RKO (cell line): Measurements from ENCODE around the gene C2CD4D.
"Not testable (repeated sequence)": the region's sequence is repeated elsewhere in the genome, so short reads cannot be mapped to it uniquely, and the experiment has no call there.

Experiments used
- DNase-seq: peaks from one replicate; pipeline ENCODE4 v3.0.0-alpha.2; 2016; ENCODE audit warnings: low spot score

C2CD4D gene

DNA sequence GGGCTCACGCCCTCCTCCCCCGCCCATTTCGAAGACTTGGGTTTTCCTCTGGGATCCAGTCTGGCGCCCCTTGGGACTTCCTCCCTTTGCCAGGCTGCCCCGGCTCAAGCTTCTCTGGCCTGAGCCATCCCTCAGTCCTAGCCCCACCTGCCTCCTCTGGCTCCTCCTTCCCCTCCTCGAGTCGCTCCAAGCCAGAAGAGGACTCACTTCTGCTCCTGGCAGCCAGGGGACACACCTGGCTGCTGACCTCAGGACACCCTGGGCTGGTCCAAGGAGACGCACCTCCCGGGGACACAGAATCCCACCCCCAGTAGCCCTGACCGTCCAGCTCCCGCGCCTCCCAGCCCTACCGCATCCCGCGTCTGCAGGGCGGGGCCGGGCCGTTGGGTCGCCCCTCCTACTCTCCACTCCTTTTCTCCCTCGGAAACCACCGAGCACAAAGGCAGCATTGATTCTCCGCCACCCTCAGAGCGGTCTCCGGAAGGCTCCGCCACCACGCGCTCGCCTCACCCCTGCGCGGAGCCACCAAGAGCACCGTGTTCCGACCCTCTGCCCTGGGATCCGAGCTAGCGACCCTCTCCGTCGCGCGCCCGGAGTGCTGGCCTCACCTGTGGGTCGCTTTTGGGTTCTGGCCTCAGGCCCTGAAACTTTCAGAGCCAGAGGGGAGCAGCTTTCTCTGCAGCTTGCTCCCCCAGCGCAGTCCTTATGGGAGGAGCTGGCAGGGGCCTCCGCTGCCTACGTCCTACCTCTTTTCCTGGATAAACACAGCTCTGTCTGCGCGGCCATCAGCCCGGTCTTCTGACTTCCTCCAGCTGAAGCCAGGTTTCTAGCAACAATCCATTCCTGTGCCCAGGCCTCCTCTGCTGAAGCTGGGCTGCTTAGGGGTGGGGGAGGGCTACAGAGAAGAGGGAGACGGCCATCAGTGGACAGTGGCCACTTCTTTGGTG is at the start of gene C2CD4D:
TSS of gene C2CD4D (minus strand) at position 364 of the 947 bp plus-strand sequence. CDS start 831 bp downstream, outside the sequence.
- DNase-seq, result no peak

DNA sequence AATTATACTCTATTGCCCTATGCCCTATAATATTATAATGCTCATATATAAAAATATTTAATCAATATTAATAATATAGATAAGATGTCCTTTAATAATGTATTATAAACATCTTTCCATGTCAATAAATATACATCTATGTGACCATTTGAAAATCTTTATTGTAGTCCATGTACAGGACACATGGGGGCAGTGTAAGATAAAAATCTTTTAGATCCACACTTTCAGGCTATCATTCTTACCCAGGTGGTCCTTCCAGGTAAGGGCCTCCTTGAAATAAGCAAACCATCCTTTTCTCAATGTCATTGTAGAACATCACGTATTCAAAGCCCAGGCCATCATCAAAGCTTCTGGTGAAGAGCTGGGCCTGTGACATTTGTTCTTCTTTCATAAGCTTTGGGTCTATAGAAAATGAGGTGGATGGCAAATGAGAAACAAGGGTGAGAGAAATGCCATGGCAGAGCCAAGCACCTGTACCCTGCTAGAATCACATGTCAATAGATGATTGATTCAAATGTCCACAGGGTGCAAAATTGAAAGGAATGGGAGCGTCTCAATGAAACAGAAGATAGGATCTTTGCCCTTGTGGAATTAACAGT is 49.5 kb upstream of the C2CD4D start:
- no peak for DNase-seq

DNA sequence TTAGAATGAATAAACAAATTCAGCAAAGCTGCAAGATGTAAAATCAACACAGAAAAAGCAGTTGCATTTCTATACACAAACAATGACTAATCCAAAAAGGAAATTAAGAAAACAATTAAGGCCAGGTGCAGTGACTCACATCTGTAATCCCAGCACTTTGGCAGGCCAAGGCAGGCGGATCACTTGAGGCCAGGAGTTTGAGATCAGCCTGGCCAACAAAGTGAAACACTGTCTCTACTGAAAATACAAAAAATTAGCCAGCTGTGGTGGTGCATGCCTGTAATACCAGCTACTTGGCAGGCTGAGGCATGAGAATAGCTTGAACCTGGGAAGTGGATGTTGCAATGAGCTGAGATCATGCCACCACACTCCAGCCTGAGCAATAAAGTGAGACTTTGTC is 47.4 kb upstream of the C2CD4D start:
- DNase-seq, result no peak

DNA sequence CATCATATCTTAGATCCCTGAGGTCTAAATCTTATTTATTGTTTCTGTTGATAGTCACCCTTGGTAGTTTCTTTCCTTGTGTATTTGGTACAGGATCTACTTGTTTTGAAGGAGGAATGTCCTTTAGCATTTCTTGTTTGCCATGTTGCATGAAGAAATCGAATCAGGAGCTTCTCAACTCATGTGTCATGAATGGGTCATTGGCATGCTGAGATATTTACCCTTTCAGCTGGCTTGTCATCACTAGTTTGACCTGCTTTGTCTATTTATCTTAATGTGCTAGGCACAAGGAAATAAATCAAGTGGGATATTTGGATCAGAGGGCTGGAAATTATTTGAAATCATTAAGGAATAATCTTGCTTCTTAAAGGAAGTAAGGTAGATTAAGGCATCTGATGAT is 45.9 kb upstream of the C2CD4D start:
- no peak for DNase-seq

DNA sequence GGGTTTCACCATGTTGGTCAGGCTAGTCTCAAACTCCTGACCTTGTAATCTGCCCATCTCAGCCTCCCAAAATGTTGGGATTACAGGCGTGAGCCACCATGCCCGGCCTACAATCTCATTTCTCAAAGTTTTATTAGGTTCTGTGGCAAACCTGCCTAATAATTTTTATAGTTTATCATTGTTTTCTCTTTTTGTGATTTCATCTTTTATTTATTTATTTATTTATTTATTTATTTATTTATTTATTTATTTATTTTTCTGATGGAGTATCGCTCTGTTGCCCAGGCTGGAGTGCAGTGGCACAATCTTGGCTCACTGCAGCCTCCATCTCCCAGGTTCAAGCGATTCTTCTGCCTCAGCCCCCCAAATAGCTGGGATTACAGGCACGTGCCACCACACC is 45.3 kb upstream of the C2CD4D start:
- DNase-seq, result not testable (repeated sequence)

DNA sequence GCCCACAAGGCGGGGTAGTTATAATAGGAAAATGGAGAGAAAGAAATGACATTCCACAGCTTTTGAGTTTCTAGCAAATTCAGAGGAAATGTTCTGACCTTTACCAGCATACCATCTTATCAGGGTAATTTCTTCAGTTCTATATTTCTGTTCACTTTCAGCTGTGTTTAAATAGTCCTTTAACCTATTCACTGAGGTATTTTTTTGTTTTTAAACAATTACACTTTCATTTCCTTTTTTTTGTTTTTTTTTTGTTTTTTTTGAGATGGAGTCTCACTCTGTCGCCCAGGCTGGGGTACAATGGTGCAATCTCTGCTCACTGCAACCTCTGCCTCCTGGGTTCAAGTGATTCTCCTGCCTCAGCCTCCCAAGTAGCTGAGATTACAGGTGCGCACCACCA is 44.8 kb upstream of the C2CD4D start:
- DNase-seq, result not testable (repeated sequence)

DNA sequence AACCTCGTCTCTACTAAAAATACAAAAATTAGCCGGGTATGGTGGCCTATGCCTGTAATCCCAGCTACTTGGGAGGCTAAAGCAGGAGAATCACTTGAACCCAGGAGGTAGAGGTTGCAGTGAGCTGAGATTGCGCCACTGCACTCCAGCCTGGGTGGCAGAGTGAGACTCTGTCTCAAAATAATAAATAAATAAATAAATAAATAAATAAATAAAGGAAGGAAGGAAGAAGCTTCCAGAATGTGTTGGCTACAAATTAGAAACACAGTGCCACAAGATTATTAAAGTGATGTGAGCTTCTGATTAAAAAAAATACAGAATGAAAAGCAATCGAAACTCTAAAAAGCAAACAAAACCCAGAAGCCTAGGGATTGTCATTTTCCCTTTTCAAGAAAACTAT is 44.3 kb upstream of the C2CD4D start:
- DNase-seq, result not testable (repeated sequence)

DNA sequence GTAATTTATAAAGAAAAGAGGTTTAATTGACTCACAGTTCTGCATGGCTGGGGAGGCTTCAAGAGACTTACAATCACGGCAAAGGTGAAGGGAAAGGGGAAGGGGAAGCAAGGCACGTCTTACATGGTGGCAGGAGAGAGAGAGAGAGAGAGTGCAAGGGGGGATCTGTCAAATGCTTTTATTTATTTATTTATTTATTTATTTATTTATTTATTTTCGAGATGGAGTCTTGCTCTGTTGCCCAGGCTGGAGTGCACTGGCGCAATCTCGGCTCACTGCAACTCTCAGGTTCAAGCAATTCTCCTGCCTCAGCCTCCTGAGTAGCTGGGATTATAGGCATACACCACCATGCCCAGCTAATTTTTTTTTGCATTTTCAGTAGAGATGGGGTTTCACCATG is 43.3 kb upstream of the C2CD4D start:
- not testable (repeated sequence) for DNase-seq

DNA sequence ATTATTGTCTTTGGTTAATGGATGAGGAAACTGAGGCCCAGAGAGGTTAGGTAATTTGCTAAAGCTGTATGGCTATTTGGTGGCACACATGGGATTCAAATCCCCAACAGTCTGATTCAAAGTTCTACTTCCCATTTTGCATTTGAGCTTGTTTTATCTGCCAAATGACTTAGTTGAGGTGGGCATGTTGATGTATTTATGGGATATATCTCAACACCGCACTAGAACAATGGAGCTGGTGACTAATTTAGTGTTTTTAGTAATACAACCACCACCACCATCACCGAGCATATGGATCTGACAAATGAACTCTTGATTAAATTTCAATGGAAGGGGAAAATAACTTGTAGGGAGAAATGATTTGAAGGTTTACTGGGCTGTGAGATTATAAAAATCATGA is 42.8 kb upstream of the C2CD4D start:
- no peak for DNase-seq

DNA sequence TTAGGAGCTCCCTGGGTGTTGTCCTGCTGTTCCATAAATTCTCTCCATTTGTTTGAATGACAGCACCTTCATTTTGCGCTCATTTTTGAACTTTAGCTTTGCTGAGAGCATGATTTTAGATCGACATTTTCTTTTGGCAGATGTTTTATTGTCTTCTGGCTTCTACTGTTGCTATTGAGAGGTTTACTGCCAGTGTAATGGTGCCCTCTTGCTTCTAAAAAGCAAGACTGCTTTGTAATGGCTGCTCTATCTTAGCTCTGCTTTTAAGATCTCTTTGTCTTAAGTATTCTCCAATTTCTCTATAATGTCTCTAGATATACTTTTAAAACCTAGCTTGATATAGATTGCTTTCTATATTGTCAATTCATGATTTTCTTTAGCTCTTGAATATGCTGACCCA is 41.9 kb upstream of the C2CD4D start:
- DNase-seq, result no peak

DNA sequence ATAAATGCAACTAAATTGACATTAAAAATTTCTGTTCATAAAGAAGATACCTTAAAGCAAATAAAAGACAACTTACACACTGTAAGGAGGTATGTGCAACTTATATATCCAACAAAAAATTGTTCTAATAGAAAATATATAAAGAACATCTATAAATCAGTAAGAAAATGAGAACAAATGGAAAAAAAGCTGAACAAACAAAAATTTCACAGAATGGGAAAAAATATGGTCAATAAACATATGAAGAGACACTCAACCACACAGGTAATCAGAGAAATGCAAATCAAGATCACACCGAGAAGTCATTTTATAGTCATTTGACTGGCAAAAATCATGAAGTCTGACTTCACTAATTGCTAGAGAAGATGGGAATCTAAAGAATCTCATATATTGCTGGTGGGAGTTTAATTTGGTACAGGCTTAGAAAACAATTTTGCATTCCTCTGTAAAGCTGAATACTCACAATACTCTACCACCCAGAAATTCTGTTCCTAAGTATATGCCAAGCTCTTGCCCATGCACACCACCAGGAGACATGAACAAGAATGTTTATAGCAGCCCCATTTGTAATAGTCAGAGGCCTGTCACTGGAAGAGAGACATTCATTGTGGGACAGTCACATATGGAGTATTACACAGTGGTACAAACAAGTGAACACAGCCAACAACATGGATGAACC is 35.9 kb upstream of the C2CD4D start:
- DNase-seq, result no peak

DNA sequence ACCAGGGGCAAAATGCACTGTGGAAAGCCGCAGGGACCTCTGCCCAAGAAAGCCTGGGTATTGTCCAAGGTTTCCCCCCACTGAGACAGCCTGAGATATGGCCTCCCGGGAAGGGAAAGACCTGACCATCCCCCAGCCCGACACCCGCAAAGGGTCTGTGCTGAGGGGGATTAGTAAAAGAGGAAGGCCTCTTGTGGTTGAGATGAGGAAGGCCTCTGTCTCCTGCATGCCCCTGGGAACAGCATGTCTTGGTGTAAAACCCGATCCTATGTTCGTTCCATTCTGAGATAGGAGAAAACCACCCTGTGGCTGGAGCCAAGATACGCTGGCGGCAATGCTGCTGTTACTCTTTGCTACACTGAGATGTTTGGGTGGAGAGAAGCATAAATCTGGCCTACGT is 33.2 kb upstream of the C2CD4D start:
- not testable (repeated sequence) for DNase-seq

DNA sequence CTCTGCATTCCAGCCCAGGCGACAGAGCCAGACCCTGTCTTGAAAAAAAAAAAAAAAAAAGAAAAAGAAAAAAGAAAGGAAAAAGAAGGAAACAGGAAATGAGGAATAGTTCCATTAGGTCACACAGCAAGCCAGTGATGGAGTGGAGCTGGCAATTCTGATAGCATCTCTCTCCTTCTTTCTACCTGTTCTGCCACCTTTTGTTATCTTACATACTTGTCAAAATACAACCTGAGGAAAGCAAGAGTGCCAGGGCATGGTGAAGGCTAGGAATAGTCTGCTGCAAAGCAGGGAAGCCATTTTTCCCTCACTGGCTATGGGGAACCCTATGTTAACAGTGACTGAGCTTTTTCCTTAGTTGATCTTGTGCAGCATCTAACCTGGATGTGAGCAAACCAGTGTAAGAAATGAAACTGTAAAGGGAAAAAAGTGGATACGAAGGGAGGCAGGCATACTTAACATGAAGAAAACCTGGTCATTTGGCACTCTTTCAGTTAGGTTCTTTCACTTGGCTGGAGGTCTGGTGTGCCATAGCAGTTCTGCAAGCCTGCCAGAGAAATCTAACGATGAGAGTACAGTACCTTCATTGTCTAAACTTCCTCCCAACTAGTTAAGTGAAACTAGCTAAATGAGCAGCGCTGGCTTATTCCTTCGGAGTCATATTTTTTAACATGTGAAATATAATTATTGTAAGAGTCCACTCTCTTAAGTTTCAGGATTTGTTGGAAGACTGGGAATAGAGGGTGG is 31.8 kb upstream of the C2CD4D start:
- DNase-seq, result no peak

DNA sequence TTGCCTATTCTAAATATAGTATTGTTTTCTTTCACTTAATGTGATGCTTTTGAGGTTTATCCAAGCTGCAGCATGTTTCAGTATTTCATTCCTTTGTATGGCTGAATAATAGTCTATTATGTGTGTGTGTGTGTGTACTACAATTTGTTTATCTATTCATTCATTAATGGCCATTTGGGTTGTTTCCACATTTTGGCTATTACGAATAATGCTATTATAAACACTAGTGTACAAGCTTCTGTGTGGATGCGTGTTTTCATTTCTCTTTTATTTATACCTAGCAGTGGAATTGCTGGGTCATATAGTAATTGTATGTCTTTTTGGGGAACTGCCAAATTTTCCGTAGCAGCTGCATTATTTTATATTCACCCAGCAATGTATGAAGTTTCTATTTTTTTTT is 28.9 kb upstream of the C2CD4D start:
- no peak for DNase-seq

DNA sequence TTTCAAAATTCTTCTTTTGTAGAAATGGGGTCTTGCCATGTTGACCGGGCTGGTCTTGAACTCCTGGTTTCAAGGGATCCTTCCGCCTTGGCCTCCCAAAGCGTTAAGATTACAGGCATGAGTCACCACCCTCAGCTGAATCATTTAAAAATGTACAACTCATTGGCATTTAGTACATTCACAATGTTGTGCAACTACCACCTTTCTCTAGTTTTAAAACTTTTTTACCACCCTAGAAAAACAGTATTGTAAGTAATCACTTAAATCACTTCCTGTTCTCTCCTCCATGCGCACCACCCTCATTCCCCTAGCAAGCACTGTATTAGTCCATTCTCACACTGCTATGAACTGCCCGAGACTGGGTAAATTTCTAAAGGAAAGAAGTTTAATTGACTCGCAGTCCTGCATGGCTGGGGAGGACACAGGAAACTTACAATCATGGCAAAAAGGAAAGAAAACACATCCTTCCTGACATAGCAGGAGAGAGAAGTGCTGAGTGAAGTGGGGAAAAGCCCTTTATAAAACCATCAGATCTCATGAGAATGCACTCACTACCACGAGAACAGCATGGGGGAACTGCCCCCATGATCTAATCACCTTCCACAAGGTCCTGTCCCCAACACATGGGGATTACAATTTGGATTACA is 28.3 kb upstream of the C2CD4D start:
- DNase-seq, result peak; percentile 77

DNA sequence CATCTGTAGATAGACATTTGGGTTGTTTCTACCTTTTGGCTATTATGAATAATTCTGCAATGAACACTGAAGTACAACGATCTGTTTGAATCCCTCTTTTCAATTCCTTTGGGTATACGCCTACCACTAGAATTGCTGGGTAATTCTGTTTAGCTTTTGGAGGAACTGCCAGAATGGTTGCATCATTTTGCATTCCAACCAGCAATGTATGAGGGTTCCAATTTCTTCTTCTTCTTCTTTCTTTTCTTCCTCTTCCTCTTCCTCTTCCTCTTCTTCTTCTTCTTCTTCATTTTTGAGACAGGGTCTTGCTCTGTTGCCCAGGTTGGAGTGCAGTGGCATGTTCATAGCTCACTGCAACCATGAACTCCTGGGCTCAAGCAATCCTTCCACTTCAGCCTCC is 27.7 kb upstream of the C2CD4D start:
- no peak for DNase-seq

DNA sequence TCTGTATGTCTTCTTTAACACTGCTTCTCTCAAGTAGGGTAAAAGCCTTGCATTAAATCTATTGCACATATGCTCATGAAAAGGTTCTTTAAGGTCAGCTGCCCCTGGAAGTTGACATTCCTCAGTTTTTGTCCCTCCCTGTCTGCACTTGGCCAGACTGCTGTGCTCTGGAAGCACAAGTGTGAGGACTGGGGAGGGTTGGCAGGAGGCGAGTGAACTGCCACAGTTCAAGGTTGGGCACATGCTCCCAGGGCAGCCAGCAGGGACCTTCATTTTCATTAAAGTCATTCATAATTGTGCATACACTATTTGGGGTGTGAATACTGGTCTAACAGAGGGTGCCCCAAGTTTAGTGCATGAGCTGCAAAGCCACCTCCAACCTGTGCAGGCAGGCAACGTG is 24.8 kb upstream of the C2CD4D start:
- no peak for DNase-seq

DNA sequence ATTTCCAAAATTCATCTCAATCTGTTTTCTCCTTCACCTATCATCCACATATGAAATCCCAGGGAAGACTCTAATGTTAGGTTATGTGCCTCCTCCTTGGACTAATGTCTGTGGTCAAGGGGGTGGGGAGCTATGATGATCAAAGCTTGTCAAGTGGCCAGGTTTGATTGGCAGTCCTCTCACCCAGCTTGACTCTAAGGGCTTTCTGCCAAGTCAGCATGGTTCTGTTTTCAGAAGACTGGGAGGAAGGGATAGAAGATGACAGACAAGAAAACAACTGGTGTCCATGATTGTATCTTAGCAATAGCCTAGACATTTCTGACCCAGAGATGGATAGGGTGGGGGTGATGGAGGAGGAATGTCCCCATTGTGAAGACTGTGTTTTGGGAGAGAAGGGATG is 23.0 kb upstream of the C2CD4D start:
- no peak for DNase-seq

DNA sequence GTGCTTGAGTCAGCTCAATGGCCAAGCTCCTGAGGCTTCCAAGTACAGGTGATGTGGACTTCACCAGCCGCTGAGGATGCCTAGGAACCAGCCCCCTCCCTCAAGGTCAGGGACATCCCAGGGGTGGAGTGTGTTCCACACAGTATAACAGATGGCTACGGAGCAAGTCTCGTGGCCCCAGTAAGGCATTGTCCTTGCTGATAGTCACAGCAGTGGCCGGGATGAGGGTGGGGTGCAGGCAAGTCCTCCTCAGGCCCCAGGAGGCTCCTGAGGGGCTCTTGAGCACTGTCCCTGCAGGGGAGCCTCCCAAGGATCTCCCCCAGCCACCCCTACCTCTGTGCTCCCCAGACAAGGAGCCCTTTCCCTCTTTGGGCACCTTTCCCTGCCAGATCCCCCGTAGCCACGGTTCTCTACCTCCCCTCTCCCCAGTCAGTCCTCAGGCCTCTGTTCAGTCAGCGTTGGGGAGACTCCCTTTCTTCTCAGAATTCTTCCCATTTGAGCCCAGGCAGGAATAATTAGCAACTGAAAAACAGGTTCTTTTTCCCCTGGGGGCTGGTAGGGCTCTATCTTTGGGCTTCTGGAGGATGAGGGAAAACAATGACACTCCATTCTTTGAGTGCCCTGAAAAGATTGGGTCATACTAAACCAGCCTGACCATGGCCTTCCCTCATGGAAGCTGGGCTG is 21.0 kb upstream of the C2CD4D start:
- no peak for DNase-seq

DNA sequence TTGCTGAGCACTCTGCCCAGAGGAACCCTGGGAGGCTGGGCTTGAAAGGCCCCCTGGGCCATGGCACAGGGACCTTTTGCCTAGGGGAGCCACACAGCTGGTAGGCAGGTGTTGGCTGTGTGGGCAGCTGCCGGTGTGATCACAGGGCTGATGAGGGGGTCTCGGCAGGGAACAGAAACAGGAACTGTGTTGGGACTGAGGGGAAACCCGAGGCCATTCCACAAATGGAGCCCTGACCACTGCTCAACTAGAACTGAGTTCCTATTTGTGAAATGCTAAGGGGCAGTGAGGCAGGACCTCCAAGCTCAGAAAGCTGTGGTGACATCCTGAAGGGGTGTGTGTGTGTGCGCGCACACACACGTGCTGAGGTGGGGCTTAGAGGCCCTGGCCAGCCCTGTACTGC is 20.3 kb upstream of the C2CD4D start:
- no peak for DNase-seq
